Measurements from ENCODE around the gene VSTM4. TPM values are rescaled to one million over a fixed set of nuclear protein-coding genes. Genes with fewer than 3 reads are reported as not detected.

VSTM4 gene
- total RNA-seq, 2 experiments from 2014 or later, result not detected

DNA sequence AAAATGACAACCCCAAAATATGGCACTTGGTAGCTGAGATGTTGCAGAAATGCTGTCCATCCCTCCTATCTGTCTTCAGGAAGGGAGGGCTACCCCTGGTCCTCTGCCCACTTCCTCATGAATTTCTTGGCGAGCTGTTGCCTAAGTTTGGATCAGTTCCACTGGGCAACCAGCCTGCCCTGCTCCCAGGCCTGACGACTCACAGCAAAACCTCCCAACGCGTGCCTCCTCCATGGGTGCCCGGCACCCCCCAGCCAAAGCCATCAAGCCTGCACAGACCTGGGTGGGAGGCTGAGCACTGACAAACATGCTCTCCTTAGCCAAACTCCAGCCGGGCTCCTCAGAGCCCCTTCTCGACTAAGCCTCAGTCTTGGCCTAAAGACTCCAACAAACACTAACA lies 8.9 kb downstream of the VSTM4 start:
- DNase-seq (ENCODE audit: low spot score), result no peak
- Histone ChIP-seq H3K4me2 (ENCODE audit: low read length) (no peak overlapping the region), H3K9me2 (ENCODE audit: insufficient read depth, low read length) (no peaks in the 10 kb centered on the region), H2AFZ (ENCODE audit: low read length) (no peak overlapping the region), H3K4me3 (ENCODE audit: low read depth, low read length, poor library complexity, severe bottlenecking) (no peak overlapping the region), H4K20me1 (ENCODE audit: insufficient read depth, low read length) (no peaks in the 10 kb centered on the region), H3K9me3 (ENCODE audit: low read length) (no peaks in the 10 kb centered on the region), H3K4me1 (ENCODE audit: insufficient read depth, low read length, poor library complexity, severe bottlenecking) (no peaks in the 10 kb centered on the region), H3K36me3 (ENCODE audit: insufficient read depth, low read length) (no peaks in the 10 kb centered on the region), H3K27ac (ENCODE audit: low read depth, low read length, poor library complexity, severe bottlenecking) (no peak overlapping the region), H3K79me2 (ENCODE audit: insufficient read depth, low read depth, low read length) (no peaks in the 10 kb centered on the region)
- intact Hi-C loops (cut with micrococcal nuclease; ENCODE audit: unreplicated experiment), result no loop called here
- ChIA-PET POLR2A (no interaction called here), CTCF (ENCODE audit: unreplicated experiment) (no interaction called here)
- no peak for TF ChIP-seq EZH2phosphoT487 (IDR thresholded peaks at IDR 0.05; ENCODE audit: borderline replicate concordance, low read depth, low read length)
- no TSS peak for BruUV-seq (replicated peaks)

DNA sequence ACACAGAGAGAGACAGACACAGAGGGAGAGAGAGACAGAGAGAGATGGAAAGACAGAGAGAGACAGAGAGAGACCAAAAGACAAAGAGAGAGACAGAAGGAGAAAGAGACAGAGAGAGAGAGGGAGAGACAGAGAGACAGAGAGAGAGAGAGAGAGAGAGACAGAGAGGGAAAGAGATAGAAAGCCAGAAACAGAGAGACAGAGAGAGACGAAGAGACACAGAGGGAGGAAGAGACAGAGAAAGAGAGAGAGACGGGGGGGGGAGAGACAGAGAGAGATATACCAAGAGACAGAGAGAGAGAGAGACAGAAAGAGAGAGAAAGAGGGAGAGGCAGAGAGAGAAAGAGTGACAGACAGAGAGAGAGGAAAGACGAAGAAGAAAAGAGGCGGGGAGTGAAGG lies 10.2 kb downstream of the VSTM4 start:
- H3K36me3 ChIP-seq (ENCODE audit: insufficient read depth, low read length), result no peaks in the 10 kb centered on the region
- no peak overlapping the region for H3K27ac ChIP-seq (ENCODE audit: low read depth, low read length, poor library complexity, severe bottlenecking)
- no peak overlapping the region for H3K4me2 ChIP-seq (ENCODE audit: low read length)
- no peak overlapping the region for H2AFZ ChIP-seq (ENCODE audit: low read length)
- no peaks in the 10 kb centered on the region for H3K79me2 ChIP-seq (ENCODE audit: insufficient read depth, low read depth, low read length)
- H3K4me3 ChIP-seq (ENCODE audit: low read depth, low read length, poor library complexity, severe bottlenecking), result no peak overlapping the region
- no TSS peak for BruUV-seq (replicated peaks)
- no peaks in the 10 kb centered on the region for H3K9me2 ChIP-seq (ENCODE audit: insufficient read depth, low read length)
- TF ChIP-seq, protein P1, sequence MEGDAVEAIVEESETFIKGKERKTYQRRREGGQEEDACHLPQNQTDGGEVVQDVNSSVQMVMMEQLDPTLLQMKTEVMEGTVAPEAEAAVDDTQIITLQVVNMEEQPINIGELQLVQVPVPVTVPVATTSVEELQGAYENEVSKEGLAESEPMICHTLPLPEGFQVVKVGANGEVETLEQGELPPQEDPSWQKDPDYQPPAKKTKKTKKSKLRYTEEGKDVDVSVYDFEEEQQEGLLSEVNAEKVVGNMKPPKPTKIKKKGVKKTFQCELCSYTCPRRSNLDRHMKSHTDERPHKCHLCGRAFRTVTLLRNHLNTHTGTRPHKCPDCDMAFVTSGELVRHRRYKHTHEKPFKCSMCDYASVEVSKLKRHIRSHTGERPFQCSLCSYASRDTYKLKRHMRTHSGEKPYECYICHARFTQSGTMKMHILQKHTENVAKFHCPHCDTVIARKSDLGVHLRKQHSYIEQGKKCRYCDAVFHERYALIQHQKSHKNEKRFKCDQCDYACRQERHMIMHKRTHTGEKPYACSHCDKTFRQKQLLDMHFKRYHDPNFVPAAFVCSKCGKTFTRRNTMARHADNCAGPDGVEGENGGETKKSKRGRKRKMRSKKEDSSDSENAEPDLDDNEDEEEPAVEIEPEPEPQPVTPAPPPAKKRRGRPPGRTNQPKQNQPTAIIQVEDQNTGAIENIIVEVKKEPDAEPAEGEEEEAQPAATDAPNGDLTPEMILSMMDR (conservative IDR thresholded peaks at IDR 0.05; ENCODE audit: low read length), result no peak
- TF ChIP-seq EZH2phosphoT487 (IDR thresholded peaks at IDR 0.05; ENCODE audit: borderline replicate concordance, low read depth, low read length), result no peak
- CTCF ChIA-PET (ENCODE audit: unreplicated experiment), result no interaction called here
- H3K4me1 ChIP-seq (ENCODE audit: insufficient read depth, low read length, poor library complexity, severe bottlenecking), result no peaks in the 10 kb centered on the region
- DNase-seq (ENCODE audit: low spot score), result no peak
- POLR2A ChIA-PET, result no interaction called here
- H3K9me3 ChIP-seq (ENCODE audit: low read length), result no peaks in the 10 kb centered on the region
- intact Hi-C loops (cut with micrococcal nuclease; ENCODE audit: unreplicated experiment), result no loop called here
- H4K20me1 ChIP-seq (ENCODE audit: insufficient read depth, low read length), result no peaks in the 10 kb centered on the region

DNA sequence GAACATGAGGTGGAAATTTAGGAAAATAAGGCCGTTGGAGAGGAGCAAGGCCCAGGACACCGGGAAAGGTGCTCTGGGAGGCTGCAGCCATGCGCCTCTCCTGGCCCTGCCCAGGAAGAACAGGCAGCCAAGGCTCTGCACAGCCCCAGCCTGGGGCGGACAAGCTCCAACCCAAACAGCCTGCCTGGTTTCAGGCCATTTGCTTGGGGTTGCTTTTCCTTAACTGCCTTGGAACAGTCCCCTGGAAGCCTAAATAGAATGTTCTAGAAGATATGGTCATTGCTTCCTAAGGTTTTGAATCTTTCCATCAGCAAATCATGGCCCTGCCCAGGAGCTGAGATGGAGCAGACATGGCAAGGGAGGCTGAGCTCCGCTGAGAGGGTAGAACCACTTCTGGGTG lies 11.0 kb downstream of the VSTM4 start:
- Histone ChIP-seq H3K4me3 (ENCODE audit: low read depth, low read length, poor library complexity, severe bottlenecking) (no peak overlapping the region), H2AFZ (ENCODE audit: low read length) (no peak overlapping the region), H3K36me3 (ENCODE audit: insufficient read depth, low read length) (no peaks in the 10 kb centered on the region), H4K20me1 (ENCODE audit: insufficient read depth, low read length) (no peaks in the 10 kb centered on the region), H3K27ac (ENCODE audit: low read depth, low read length, poor library complexity, severe bottlenecking) (no peak overlapping the region), H3K9me2 (ENCODE audit: insufficient read depth, low read length) (no peaks in the 10 kb centered on the region), H3K4me1 (ENCODE audit: insufficient read depth, low read length, poor library complexity, severe bottlenecking) (no peaks in the 10 kb centered on the region), H3K4me2 (ENCODE audit: low read length) (no peak overlapping the region), H3K79me2 (ENCODE audit: insufficient read depth, low read depth, low read length) (no peaks in the 10 kb centered on the region), H3K9me3 (ENCODE audit: low read length) (no peaks in the 10 kb centered on the region)
- intact Hi-C loops (cut with micrococcal nuclease; ENCODE audit: unreplicated experiment), result no loop called here
- CTCF ChIA-PET (ENCODE audit: unreplicated experiment), result no interaction called here
- no TSS peak for BruUV-seq (replicated peaks)
- no peak for DNase-seq (ENCODE audit: low spot score)
- no peak for TF ChIP-seq EZH2phosphoT487 (IDR thresholded peaks at IDR 0.05; ENCODE audit: borderline replicate concordance, low read depth, low read length)
- TF ChIP-seq, protein P1 (conservative IDR thresholded peaks at IDR 0.05; ENCODE audit: low read length), result no peak
- POLR2A ChIA-PET, result interaction anchor here (1.0 kb wide), 1 partner anchor 16 kb away, joined by 3 read pairs; no protein-coding TSS in a partner anchor
